Smooth muscle cell of trachea (primary cell): ENCODE data around the gene LIPE. TPM values are rescaled to one million over a fixed set of nuclear protein-coding genes. Genes with fewer than 3 reads are reported as not detected.

Experiments used
- total RNA-seq: library from RNA; depleted of rRNA; stranded (reverse); fragments of >200 nt; gene quantifications from 2 replicates; pipeline ENCODE4 v1.2.1, GENCODE V29; 2014

LIPE gene
- 2.2 and 2.9 TPM in 2 replicates for total RNA-seq

GRCh38 chr19:42427313-42427712 lies at the start of gene LIPE:
TSS of gene LIPE (minus strand) at chr19:42427388. CDS start at chr19:42427149, 239 bp downstream.

GRCh38 chr19:42442833-42443232 lies 15.6 kb upstream of the LIPE start, which contains the start of gene CXCL17:
TSS of gene CXCL17 (minus strand) at chr19:42442946. CDS start at chr19:42442832, 114 bp downstream.

GRCh38 chr19:42389899-42390298 lies 37.3 kb downstream of the LIPE start, which contains the start of gene CNFN:
TSS of gene CNFN (minus strand) at chr19:42390297. CDS start at chr19:42389037, 1,260 bp downstream.

Other genes with a start within 250 kb of the LIPE start
- gene DEDD2, start 209.7 kb downstream of the LIPE start, total RNA-seq = 19.2 and 22.0 TPM in 2 replicates
- 9.7 and 12.7 TPM in 2 replicates for gene ZNF526, start 207.1 kb downstream of the LIPE start, total RNA-seq
- gene GSK3A, start 184.8 kb downstream of the LIPE start, total RNA-seq = 14.7 and 17.9 TPM in 2 replicates
- 26.0 and 31.9 TPM in 2 replicates for gene ERF, start 172.3 kb downstream of the LIPE start, total RNA-seq
- gene CIC, start 158.1 kb downstream of the LIPE start, total RNA-seq = 43.5 and 44.0 TPM in 2 replicates
- gene PRR19, start 125.3 kb downstream of the LIPE start, total RNA-seq = 0.15 and 1.5 TPM in 2 replicates
- gene PAFAH1B3, start 124.8 kb downstream of the LIPE start, total RNA-seq = 14.9 and 46.7 TPM in 2 replicates
- 0.33 TPM in 1 of 2 replicates, not detected in the other for gene TMEM145, start 114.1 kb downstream of the LIPE start, total RNA-seq
- 30.3 and 65.5 TPM in 2 replicates for gene MEGF8, start 101.8 kb downstream of the LIPE start, total RNA-seq
- gene CNFN, start 37.1 kb downstream of the LIPE start, total RNA-seq = not detected in 2 replicates
- gene CXCL17, start 15.6 kb upstream of the LIPE start, total RNA-seq = not detected in 2 replicates
- not detected in 2 replicates for gene CEACAM1, start 101.1 kb upstream of the LIPE start, total RNA-seq
- not detected in 2 replicates for gene CEACAM8, start 167.5 kb upstream of the LIPE start, total RNA-seq